ENCODE measurements around the gene ACTN2.

Gene ACTN2

GRCh38 chr1:236686815-236687160 lies 489 bp downstream of the ACTN2 start:
- H3K4me3 ChIP-seq (ENCODE audit: low read depth, low read length): no peak overlapping the region
- no peak for TF ChIP-seq CTCF (IDR thresholded peaks at IDR 0.05; ENCODE audit: low read depth, low read length)
- no peak for TF ChIP-seq MAX (IDR thresholded peaks at IDR 0.05; ENCODE audit: low read depth, low read length)
- TF ChIP-seq POLR2A (IDR thresholded peaks at IDR 0.05; ENCODE audit: extremely low read depth, insufficient read length): no peak
- TF ChIP-seq MYC (IDR thresholded peaks at IDR 0.05; ENCODE audit: low read depth, low read length): no peak
- no peak for DNase-seq (ENCODE audit: low read depth)

- H3K4me3 ChIP-seq (ENCODE audit: low read depth, low read length): no peak overlapping the region
- no peak for DNase-seq (ENCODE audit: low read depth)
- TF ChIP-seq CTCF (IDR thresholded peaks at IDR 0.05; ENCODE audit: low read depth, low read length) (no peak), POLR2A (IDR thresholded peaks at IDR 0.05; ENCODE audit: extremely low read depth, insufficient read length) (no peak), MAX (IDR thresholded peaks at IDR 0.05; ENCODE audit: low read depth, low read length) (no peak), MYC (IDR thresholded peaks at IDR 0.05; ENCODE audit: low read depth, low read length) (no peak)
These were observed 974 bp downstream of the ACTN2 start for GRCh38 chr1:236687273-236687672.

- no peak for DNase-seq (ENCODE audit: low read depth)
- no peak overlapping the region for H3K4me3 ChIP-seq (ENCODE audit: low read depth, low read length)
- TF ChIP-seq MYC (IDR thresholded peaks at IDR 0.05; ENCODE audit: low read depth, low read length): no peak
- TF ChIP-seq POLR2A (IDR thresholded peaks at IDR 0.05; ENCODE audit: extremely low read depth, insufficient read length): no peak
- no peak for TF ChIP-seq CTCF (IDR thresholded peaks at IDR 0.05; ENCODE audit: low read depth, low read length)
- no peak for TF ChIP-seq MAX (IDR thresholded peaks at IDR 0.05; ENCODE audit: low read depth, low read length)
These were observed 2.4 kb downstream of the ACTN2 start for GRCh38 chr1:236688705-236689104.

- no peak for DNase-seq (ENCODE audit: low read depth)
- TF ChIP-seq CTCF (IDR thresholded peaks at IDR 0.05; ENCODE audit: low read depth, low read length) (no peak), MYC (IDR thresholded peaks at IDR 0.05; ENCODE audit: low read depth, low read length) (no peak), POLR2A (IDR thresholded peaks at IDR 0.05; ENCODE audit: extremely low read depth, insufficient read length) (no peak), MAX (IDR thresholded peaks at IDR 0.05; ENCODE audit: low read depth, low read length) (no peak)
- no peak overlapping the region for H3K4me3 ChIP-seq (ENCODE audit: low read depth, low read length)
These were observed 3.6 kb downstream of the ACTN2 start for GRCh38 chr1:236689713-236690569.

- no peak for DNase-seq (ENCODE audit: low read depth)
- TF ChIP-seq CTCF (IDR thresholded peaks at IDR 0.05; ENCODE audit: low read depth, low read length) (no peak), MYC (IDR thresholded peaks at IDR 0.05; ENCODE audit: low read depth, low read length) (no peak), MAX (IDR thresholded peaks at IDR 0.05; ENCODE audit: low read depth, low read length) (no peak)
- H3K4me3 ChIP-seq (ENCODE audit: low read depth, low read length): no peak overlapping the region
These were observed 5.0 kb downstream of the ACTN2 start for GRCh38 chr1:236691348-236691747.
